ENCODE data around the gene PBXIP1.

PBXIP1 gene

DNA sequence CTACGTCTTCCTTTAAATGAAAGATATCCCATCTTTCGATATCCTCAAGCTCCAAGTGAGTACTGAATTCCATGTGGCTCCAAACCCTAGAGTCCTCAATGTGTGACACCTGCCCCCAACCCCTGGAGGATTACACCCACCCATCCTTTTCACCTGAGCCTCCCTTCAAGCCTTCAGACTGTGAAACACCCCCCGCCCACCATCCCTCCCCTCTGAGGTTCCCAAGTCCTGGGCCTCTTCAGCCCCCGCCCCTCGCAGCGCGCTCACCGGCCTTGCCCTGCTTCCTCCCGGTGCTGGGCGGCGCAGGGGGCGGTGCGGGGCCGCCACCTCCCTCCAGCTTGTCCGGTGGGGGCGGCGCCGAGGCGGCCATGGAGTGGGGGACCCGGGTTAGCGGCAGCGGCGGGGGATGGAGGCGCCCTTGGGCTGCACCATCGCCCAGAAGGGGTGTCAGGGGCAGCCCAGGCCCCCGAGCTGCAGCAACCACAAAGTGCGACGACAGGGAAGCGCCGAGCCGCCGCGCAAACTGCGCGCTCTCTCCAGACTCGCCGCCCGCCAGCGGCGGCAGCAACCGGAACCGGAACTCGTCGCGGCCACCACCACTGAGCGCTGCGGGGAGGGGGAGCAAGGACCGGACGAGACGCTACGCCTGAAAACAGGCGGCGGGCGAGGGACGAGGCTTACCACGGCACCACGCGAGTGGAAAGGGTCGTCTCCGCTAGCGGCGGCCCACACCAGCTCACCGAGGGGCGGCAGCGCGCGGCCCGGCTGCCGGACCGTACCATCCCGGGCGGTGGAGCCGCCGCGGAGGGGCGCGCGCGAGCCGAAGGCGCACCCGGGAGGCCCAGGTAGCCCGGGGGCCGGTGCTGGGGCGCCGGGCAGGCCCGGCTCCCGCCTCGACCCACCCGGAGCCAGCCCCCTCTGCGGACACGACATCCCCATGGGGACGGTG is 5.6 kb upstream of the PBXIP1 start, which contains the start of gene PYGO2:
Gene PYGO2, minus strand, starts transcription at position 576 of the 949 bp plus-strand sequence. Its CDS starts 206 bp downstream, at position 370.
- Mint-ChIP-seq H3K27ac (peak within 1 kb of the TSS; percentile 97), H3K4me1 (peaks cover 48% of the 10 kb centered on the region), H3K36me3 (ENCODE audit: low read depth) (peaks cover 26% of the 10 kb centered on the region), H3K27me3 (ENCODE audit: low read depth, poor library complexity) (no peaks in the 10 kb centered on the region), H3K9me3 (no peaks in the 10 kb centered on the region), H3K4me3 (peak within 1 kb of the TSS; percentile 97)
- peak; percentile 83 for DNase-seq
- TF ChIP-seq, protein P1, sequence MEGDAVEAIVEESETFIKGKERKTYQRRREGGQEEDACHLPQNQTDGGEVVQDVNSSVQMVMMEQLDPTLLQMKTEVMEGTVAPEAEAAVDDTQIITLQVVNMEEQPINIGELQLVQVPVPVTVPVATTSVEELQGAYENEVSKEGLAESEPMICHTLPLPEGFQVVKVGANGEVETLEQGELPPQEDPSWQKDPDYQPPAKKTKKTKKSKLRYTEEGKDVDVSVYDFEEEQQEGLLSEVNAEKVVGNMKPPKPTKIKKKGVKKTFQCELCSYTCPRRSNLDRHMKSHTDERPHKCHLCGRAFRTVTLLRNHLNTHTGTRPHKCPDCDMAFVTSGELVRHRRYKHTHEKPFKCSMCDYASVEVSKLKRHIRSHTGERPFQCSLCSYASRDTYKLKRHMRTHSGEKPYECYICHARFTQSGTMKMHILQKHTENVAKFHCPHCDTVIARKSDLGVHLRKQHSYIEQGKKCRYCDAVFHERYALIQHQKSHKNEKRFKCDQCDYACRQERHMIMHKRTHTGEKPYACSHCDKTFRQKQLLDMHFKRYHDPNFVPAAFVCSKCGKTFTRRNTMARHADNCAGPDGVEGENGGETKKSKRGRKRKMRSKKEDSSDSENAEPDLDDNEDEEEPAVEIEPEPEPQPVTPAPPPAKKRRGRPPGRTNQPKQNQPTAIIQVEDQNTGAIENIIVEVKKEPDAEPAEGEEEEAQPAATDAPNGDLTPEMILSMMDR (IDR thresholded peaks at IDR 0.05) = no peak

DNA sequence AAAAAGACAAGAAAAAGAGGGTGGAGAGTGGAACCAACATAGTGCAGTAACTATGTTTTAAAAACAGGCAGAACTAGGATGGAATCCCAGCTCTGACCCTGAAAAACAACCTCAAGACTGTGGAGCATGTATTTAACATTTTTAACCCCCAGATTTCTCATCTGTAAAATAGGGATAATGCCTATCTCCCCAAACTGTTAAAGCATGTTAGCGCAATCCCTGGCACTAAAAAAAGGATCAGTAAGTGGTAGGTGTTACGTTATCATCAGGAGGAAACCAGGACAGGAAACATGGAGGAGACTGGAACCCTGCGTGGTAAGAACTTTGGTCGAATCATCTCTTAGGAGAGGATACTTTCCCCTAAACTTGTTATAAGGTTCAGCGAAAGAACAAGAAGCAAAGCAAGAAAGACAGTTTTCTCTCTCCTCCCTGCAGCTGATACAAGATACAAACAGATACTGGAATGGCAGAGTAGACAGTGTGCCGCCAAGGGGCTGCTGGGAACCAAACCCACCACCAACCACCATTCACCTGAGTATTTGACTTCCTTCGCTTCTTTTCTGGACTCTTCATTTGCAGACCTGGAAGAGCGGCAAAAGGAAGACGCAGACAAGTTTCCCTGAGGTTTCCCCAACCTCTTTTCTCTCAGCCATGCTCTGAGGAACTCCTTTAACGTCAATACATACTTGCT is 4.7 kb upstream of the PBXIP1 start:
- peak overlapping the region; percentile 97 for H3K27ac Mint-ChIP-seq
- no peaks in the 10 kb centered on the region for H3K27me3 Mint-ChIP-seq (ENCODE audit: low read depth, poor library complexity)
- H3K9me3 Mint-ChIP-seq = no peaks in the 10 kb centered on the region
- no peak for DNase-seq
- peaks cover 24% of the 10 kb centered on the region for H3K36me3 Mint-ChIP-seq (ENCODE audit: low read depth)
- peaks cover 57% of the 10 kb centered on the region for H3K4me1 Mint-ChIP-seq
- H3K4me3 Mint-ChIP-seq = peak overlapping the region; percentile 97
- TF ChIP-seq, protein P1 (IDR thresholded peaks at IDR 0.05) = no peak

DNA sequence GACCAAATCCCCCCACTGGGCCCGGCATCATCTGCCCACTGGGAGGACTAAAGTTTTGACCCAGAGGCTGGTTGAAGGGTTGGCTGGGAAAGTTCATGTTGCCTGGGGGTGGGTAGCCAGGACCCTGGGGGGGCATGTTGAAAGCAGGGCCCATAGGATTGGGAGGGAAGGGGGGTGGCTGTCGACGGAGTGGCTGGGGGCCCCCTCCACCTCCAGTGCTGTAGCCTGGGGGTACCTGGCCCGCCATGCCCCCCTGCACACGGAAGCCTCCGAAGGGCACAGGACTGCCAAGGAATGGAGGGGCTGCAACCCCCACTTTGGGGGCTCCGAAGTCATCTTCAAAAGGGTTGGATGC is 3.5 kb upstream of the PBXIP1 start:
- Mint-ChIP-seq H3K36me3 (ENCODE audit: low read depth) (peaks cover 12% of the 10 kb centered on the region), H3K4me1 (peaks cover 69% of the 10 kb centered on the region), H3K27ac (no peak overlapping the region), H3K4me3 (peak overlapping the region; percentile 97), H3K9me3 (no peaks in the 10 kb centered on the region), H3K27me3 (ENCODE audit: low read depth, poor library complexity) (no peaks in the 10 kb centered on the region)
- TF ChIP-seq, protein P1 (IDR thresholded peaks at IDR 0.05) = no peak
- DNase-seq = no peak

- Mint-ChIP-seq H3K27me3 (ENCODE audit: low read depth, poor library complexity) (no peaks in the 10 kb centered on the region), H3K36me3 (ENCODE audit: low read depth) (peaks cover 9% of the 10 kb centered on the region), H3K4me3 (peak overlapping the region; percentile 16), H3K27ac (no peak overlapping the region), H3K9me3 (no peaks in the 10 kb centered on the region), H3K4me1 (peaks cover 71% of the 10 kb centered on the region)
- TF ChIP-seq, protein P1 (IDR thresholded peaks at IDR 0.05) = no peak
- no peak for DNase-seq
Observed at GRCh38 chr1:154958681-154959425, 3.0 kb upstream of the PBXIP1 start.

GRCh38 chr1:154958036-154958435 is 2.1 kb upstream of the PBXIP1 start:
- Mint-ChIP-seq H3K4me3 (no peak overlapping the region), H3K4me1 (peaks cover 72% of the 10 kb centered on the region), H3K36me3 (ENCODE audit: low read depth) (peaks cover 5% of the 10 kb centered on the region), H3K9me3 (no peaks in the 10 kb centered on the region), H3K27me3 (ENCODE audit: low read depth, poor library complexity) (no peaks in the 10 kb centered on the region), H3K27ac (peak overlapping the region; percentile 64)
- TF ChIP-seq, protein P1 (IDR thresholded peaks at IDR 0.05) = no peak
- no peak for DNase-seq

Data from nephron progenitor cell (in vitro differentiated cells).